ENCODE results near the gene NID2.

NID2 gene

DNA sequence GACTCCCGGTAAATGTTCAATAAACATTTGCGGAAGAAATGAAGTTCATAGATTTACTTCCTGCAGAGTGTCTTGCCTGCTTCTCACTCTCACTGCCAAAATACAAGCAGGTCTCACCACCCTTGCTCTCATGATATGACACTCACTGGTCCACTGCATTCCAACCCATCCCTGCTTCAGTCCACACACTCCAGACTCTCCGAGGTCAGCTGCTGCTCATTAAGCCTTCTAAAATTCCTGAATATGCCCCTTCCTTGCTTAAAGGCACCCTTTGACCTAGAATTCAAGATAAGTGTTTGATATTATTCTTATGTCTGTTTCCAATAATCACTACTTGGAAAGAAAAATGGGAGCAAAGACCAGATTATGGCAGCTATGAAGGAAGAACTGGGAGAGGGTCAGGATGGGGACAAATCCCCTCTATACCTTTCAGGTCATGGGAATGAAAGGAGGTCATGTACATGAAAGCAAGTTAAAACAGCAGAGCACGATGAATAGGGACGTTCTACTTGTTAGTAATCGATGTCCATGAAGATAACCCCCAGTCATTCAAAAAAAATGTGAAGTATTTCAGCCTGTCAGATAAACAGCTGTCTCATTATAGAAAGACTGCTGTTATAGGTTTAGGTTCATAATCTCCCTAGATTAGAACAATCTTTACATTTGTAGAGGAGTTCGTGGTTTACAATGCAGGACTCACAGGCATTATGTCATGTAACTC, 10.5 kb upstream of the NID2 start:
- DNase-seq: no peak

DNA sequence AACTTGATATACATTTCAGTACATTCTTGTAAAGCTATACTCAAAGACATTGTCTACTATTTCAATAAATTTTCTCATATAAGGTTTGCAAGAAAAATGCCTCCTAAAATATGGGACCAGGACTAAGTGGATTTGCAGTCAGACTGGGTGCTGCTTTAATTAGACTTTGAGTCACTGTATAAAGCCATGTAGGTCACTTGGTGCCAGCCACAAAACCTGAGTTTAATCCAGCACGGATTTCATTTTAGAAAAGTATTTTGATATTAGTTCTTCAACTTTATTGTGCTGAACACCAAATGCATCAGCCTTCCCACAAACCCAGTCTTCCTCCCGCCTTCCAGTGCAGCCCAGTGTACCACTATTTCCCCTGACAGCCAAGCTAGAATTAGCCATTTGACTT, 9.9 kb upstream of the NID2 start:
- no peak for DNase-seq

- DNase-seq: no peak
Observed at GRCh38 chr14:52078095-52078531, 9.3 kb upstream of the NID2 start.

- DNase-seq: no peak
Observed at GRCh38 chr14:52077256-52077979, 8.6 kb upstream of the NID2 start.

DNA sequence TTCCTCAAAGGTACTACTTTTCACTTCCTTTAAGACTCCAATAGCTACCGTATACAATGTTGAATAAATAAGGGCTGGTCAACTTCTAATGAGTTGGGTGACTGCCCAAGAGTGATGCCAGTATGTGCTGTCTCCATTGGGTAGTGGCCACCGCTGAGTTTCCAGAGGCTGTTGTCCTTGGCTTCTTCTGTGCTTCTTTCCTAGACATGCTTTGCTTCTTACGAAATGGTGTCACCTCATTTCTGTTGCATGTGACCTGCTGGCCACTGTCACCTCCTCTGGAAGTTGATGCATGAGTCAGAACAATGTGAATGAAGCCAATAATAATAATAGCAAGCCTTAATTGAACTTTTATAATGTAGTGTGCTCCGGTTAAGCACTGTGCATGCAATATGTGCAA, 7.5 kb upstream of the NID2 start:
- DNase-seq: no peak

DNA sequence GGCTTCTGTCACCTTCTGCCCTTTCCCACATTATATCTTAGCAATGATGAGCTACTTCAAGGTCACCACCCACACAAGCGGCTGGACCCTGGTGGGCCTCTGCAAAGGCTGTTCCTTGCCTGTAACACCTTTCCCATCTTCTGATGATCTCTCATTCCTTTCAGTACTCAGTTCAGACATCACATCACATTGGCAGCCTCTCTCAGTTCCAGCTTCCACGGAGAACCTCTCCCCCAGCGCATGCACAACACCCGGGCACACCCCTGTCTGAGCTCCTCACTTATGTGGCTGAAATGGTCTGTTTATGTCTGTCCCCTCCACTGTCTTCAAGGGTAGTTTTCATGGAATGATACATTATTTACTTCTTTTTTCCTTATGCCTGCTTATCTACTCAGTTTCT, 6.5 kb upstream of the NID2 start:
- DNase-seq: no peak

GRCh38 chr14:52073251-52073650, 4.4 kb upstream of the NID2 start:
- DNase-seq: no peak

DNA sequence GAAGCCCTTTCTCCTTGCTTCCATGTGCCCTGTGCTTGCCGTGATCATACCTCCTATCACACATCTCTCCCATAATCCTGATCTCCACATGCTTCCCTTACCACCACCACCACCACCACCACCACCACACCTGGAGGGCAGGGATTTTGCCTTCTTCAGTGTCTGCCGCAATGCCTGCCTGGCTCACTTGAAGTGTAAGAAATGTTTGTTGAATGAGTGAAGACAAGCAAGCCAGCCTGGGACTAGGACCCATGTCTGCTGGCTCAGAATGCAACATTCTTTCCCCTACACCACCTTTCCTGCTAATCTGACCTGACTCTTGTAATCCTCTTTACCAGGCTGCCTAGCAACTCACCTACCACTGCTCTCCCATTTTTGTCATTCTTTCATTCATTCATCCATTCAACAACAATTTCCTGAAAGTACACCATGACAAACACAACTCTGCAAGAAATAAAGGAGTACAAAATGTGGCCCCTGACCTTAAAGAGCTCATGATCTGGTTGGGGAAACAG, 3.5 kb upstream of the NID2 start:
- DNase-seq: no peak

DNA sequence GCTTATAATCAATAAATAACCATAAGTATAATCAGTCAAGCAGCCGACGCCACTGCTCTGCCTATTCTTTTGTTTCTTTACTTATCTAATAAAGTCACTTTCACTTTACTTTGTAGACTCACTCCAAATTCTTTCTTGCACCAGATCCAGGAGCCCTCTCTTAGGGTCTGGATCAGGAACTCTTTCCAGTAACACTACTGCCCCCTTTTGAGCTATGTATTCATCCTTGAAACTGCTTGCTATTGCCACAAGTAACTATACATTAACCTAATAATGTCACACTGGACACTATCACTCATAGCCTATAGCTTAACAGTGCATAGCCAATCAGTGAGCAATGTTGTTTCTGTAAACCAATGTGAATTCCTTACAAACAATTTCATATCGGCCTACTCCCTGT, 2.8 kb upstream of the NID2 start:
- DNase-seq: peak; percentile 13

GRCh38 chr14:52070051-52070431, 1.2 kb upstream of the NID2 start:
- no peak for DNase-seq

GRCh38 chr14:52069307-52070050, 620 bp upstream of the NID2 start:
- DNase-seq: no peak

GRCh38 chr14:52067873-52068614, 815 bp downstream of the NID2 start:
- DNase-seq: no peak

- no peak for DNase-seq
Observed at GRCh38 chr14:52064174-52064573, 4.7 kb downstream of the NID2 start.

DNA sequence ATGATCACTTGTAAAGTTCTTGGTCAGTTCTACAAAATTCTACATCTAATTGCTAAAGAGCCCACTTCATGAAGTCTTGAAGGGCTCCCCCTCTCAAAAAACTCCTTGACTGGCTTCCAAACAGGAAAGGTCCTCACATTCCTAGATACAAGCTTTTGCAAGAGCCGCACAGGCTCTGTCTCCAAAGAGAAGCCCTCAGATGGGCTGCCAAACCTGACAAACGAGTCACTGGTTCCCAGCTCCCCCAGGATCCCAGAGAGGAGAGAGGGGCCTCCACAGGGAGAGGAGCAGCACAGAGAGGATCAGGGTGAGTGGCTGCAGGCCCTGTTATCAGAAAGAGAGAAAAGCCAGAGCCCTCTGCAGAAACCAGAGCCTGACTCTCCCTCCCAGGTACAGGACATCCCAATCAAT, 5.8 kb downstream of the NID2 start:
- no peak for DNase-seq

DNA sequence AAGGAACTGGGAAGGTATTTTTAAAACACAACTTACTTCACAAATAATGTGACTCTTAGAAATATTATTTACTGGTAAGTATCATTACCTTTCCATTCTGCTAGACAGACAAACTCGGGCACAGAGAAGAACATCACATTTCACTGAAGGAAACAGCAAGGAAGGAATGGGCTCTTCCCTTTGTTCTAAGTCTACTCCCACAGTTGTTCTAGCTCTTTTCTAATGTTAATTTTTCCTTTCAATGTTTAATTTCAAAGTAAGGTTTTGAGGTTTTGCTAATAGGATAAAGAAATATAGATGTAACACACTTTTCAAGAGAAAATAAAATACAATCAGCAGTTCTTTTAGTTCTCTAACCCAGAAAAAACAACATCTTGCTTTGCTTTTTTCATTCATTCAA, 7.0 kb downstream of the NID2 start:
- DNase-seq: no peak

DNA sequence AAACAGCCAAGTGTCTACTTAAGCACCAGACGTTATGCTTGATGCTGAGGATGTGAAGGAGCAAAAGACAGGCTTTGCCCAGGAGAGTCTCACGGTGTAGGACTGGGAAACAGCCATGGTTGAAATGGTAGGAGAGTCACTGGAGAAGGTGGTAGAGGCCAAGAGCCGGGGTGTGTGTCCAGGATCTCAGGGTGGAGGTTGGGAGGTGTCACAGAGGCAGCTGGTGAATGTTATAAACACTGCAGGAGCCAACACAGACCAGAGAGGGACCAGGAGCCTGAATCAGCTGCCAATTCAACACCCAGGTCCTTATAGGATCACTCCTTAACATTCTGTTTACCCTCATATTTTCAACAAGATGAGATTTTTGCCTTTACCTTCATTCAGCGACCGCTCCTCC, 7.5 kb downstream of the NID2 start:
- no peak for DNase-seq

DNA sequence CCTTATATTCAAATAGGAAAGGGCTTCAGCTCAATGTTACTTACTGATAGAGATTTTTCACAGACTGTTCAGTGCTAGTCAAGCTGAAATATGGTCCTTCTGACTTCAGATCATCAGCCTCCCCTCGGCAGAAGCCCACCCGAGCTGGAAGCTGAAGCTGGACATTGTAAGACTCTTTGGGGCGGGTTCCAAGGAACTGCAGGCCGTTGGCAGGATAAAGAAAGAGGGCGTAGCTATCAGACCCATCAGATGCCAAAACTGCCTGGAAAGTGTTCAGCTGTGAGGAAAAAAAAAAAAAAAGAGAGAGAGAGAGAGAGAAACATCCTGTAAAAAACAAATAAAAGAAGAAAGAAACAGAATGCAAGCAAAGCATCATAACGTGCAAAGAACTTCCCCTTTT, 8.8 kb downstream of the NID2 start:
- no peak for DNase-seq

DNA sequence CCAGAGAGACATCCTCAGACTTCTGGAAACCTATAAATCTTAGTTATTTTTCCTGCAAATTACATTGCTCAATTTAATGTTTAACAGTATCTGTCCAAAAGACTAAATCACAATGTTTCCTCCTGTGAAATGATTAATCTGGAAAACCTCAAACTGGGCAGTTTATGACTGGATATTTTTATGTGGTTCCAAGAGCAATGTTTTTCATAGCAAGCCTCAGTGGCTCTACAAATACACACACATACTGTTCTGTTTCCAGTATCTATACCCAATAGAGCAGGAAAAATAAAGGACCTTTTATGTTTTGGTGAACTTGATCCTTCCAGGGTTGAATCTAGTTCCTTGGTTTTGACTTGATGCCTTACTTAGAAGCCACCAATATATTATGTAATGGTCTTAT, 9.2 kb downstream of the NID2 start:
- DNase-seq: no peak

- DNase-seq: no peak
Observed at GRCh38 chr14:52058341-52058740, 10.5 kb downstream of the NID2 start.

GRCh38 chr14:52055167-52055566, 13.7 kb downstream of the NID2 start:
- no peak for DNase-seq

DNA sequence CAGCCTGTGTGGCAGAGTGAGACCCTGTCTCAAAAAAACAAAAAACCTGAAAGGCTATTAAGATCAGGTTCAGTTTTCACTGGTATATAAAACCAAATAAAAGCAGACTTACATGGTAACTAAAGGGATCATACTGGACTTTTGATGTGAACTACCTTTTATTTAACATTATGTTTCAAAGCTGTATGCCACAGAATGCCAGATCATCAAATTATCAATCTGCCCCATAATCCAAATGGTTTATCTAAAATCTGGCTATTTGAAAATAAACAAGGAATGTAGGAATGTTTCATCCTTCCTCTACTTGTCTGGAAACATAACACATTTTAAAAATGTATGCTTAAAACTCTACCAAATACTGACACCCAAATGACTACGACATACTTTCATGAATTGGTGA, 14.2 kb downstream of the NID2 start:
- DNase-seq: no peak

GRCh38 chr14:52053044-52053443, 15.8 kb downstream of the NID2 start:
- DNase-seq: no peak

- no peak for DNase-seq
Observed at GRCh38 chr14:52052288-52052943, 16.4 kb downstream of the NID2 start.

Data from NCI-H524 treated with DMSO at 0.1 percent for 48 hours (cell line).